HG03039 (cell line): ENCODE results near the gene CREB3L2.

Source experiments
- ATAC-seq: cut with Tn5 transposase; IDR thresholded peaks from one replicate; pipeline ENCODE4 v1.9.1; 2021; ENCODE audit warnings: mild to moderate bottlenecking, moderate library complexity; ENCODE audit not compliant: unreplicated experiment

Gene CREB3L2

GRCh38 chr7:137878333-137878961 lies 123.4 kb downstream of the CREB3L2 start:
- ATAC-seq = no peak

- no peak for ATAC-seq
Observed at GRCh38 chr7:137877027-137877675, 124.7 kb downstream of the CREB3L2 start.

- no peak for ATAC-seq
Observed at GRCh38 chr7:137875746-137876145, 126.1 kb downstream of the CREB3L2 start.

GRCh38 chr7:137873979-137874777 lies 127.7 kb downstream of the CREB3L2 start:
- ATAC-seq = no peak

GRCh38 chr7:137873524-137873923 lies 128.4 kb downstream of the CREB3L2 start:
- ATAC-seq = no peak

DNA sequence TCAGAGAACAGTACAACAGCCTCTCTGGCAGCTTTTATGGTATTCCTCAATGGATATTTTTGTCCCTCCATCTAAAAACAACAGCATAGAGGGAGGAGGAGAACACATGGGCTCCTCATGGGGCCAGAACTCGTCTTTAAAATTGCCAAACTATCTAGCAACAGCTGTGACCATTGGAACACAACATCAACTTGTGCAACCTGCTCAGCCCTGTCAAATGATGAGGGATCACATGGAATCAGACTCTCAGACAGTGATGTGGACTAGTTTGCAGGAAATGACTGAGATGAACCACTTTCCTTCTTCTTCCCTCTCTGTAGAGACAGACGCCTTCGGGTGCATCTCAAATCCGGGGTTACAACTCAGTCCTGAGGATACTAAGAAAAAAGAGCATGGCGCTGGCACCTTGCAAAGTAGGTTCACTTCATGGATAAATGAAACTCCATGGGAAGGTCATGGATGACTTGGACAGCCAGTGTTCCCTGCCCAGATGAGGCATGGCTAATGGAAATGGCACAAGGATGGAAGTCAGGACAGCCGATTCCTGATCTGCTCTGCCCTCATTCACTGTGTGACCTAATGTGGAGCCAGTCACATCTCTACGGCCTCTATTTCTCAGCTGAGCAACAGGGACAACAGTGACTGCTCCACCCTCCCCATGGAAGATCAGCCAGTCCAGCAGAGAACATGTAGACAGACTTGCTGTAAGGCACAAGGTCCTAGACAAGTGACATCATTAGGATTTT lies 130.5 kb downstream of the CREB3L2 start:
- ATAC-seq = no peak

DNA sequence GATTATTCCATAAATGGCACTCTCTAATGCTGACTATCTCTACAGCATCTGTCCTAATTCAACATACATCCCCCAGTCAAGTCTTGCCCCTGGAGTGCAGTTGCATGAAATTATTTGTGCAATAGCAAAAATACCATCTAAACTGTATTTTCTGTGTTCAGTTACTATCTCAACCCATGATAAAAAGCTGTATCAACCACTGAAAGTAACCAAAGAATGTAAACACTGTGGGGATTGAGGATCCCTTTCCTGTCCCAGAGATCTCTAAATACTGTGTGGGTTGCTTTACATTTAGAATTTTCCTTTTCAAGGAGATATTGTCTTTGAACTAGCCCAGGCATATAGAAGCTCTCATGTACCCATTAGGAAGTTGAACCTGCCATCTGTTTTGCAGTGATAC lies 131.2 kb downstream of the CREB3L2 start:
- no peak for ATAC-seq

GRCh38 chr7:137870078-137870477 lies 131.8 kb downstream of the CREB3L2 start:
- no peak for ATAC-seq

GRCh38 chr7:137869260-137869659 lies 132.6 kb downstream of the CREB3L2 start:
- ATAC-seq = no peak

GRCh38 chr7:137867289-137867688 lies 134.6 kb downstream of the CREB3L2 start:
- ATAC-seq = no peak

GRCh38 chr7:137865764-137866163 lies 136.1 kb downstream of the CREB3L2 start:
- no peak for ATAC-seq

GRCh38 chr7:137862964-137863363 lies 138.9 kb downstream of the CREB3L2 start:
- ATAC-seq = no peak

- no peak for ATAC-seq
Observed at GRCh38 chr7:137862358-137862757, 139.5 kb downstream of the CREB3L2 start.

GRCh38 chr7:137860542-137860941 lies 141.3 kb downstream of the CREB3L2 start:
- ATAC-seq = no peak

DNA sequence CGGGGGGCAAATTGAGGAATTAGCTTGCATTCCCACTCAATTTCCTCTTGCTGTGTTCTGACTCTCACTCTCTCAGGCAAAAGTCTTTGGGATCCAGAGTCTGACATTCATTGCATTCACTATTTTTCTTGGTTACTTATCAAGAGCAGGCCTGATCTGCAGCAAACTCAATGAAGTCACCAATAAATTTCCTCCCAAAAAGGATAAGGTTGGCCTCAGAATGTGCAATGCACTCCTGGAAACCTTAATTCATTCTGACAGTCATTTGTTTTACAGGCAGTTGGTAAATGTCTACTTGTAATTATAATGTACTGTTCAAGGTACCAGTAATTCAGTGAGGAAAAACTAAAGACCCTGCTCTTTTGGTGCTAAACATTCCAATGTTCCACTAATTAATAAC lies 148.8 kb downstream of the CREB3L2 start:
- no peak for ATAC-seq

GRCh38 chr7:137852108-137852507 lies 149.8 kb downstream of the CREB3L2 start:
- no peak for ATAC-seq

- no peak for ATAC-seq
Observed at GRCh38 chr7:137850972-137851945, 150.6 kb downstream of the CREB3L2 start.

- no peak for ATAC-seq
Observed at GRCh38 chr7:137850571-137850970, 151.3 kb downstream of the CREB3L2 start.

GRCh38 chr7:137848095-137848494 lies 153.8 kb downstream of the CREB3L2 start:
- no peak for ATAC-seq

DNA sequence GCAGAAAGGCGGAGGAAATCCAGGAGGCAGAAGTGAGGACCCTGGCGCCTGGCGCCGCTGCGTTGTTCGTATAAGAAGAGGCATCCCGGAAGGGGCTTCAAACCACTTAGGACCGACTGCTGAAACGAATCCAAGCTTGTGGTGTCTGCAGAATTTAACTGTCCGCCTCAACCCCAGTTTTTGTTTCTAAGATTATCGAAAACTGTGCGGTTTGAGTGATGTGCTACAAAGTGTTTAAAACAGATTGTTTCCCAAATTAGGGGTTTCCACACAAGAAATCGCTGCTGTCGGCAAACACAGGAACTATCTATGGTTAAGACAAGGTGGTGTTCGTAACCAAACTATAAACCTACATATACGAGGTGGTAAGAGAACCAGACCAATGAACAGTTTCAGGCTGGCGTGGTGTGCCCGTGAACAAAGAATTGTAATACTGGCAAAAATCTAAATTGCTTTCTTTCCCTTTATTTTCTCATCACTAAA lies 154.3 kb downstream of the CREB3L2 start:
- ATAC-seq = no peak
